Measurements from ENCODE around the gene NRTN. TPM values are rescaled to one million over a fixed set of nuclear protein-coding genes. Genes with fewer than 3 reads are reported as not detected.

Gene NRTN
- total RNA-seq, 2 experiments from 2014 or later, result 0.37 TPM; not detected in 1

- ChIA-PET POLR2A (no interaction called here), CTCF (interaction anchor here (0.5 kb wide), 1 partner anchor 100 kb away, joined by 3 read pairs; no protein-coding TSS in a partner anchor)
- Mint-ChIP-seq H3K4me3 (no peak within 1 kb of the TSS), H3K27ac (no peak within 1 kb of the TSS), H3K9me3 (no peaks in the 10 kb centered on the region), H3K4me1 (no peaks in the 10 kb centered on the region), H3K27me3 (no peaks in the 10 kb centered on the region), H3K36me3 (ENCODE audit: low read depth) (peaks cover 19% of the 10 kb centered on the region)
- DNase-seq, result no peak
These were observed 20.2 kb upstream of the NRTN start, which contains the start of gene PRR22 for GRCh38 chr19:5784581-5785147. Gene PRR22 (minus strand): TSS chr19:5784746. CDS start chr19:5784660, 86 bp downstream.

DNA sequence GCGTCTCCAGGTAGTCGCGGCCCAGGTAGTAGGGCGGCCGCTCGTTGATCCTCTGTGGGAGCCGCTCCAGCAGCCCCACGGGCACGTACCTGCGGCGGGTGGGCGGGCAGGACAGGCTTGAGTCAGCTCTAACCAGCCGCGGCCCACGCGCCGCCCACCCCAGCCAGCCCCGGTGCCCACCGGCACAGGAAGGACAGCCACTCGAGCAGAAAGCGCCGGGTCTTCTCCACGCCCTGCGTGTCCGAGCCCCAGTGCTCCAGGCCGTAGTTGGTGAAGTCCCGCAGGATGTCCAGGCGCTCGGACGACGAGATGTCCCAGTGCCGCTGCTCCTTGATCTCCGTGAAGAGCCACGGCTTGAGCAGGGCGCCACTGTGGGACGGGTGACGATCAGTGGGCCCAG lies 19.4 kb upstream of the NRTN start:
- peaks cover 26% of the 10 kb centered on the region for H3K36me3 Mint-ChIP-seq (ENCODE audit: low read depth)
- CTCF ChIA-PET, result no interaction called here
- H3K27me3 Mint-ChIP-seq, result no peaks in the 10 kb centered on the region
- no peak overlapping the region for H3K27ac Mint-ChIP-seq
- H3K4me1 Mint-ChIP-seq, result peaks cover 5% of the 10 kb centered on the region
- no peak for DNase-seq
- POLR2A ChIA-PET, result no interaction called here
- H3K4me3 Mint-ChIP-seq, result no peak overlapping the region
- no peaks in the 10 kb centered on the region for H3K9me3 Mint-ChIP-seq

DNA sequence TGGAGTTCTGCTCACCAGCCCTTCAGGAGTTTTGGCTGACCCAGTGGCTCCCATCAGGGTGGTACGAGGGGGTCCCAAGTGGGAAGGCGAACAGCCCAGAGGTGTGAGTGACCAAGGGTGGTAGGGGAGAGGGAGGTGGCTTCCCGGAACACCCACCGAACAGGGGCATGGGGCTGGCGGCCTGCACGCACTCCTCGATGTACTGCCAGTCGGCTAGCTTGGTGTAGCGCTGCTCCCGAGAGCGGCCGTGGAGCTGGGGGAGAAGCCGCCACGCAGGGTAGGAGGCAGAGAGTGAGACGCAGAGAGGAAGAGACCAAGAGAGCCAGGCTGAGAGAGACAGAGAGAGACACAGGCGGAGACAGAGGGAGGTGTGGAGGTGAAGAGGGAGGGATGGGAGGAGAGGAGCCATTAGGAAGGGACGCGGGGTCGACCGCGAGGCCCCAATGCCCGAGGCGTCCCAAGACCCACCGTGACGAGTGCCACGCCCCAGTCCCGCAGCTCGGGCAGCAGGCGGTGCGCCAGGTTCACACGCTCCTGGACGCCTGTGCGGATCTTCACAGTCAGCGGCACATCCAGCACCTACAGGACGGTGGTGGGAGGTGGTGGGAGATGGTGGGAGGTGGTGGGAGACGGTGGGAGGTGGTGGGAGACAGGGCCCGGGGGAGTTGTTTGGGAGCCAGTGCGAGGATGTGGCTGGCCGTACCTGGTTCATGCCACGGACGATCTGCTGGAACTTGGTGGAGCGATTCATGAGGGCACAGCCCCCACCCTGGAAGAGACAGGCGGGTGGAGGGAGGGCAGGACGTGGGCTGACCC lies 18.1 kb upstream of the NRTN start:
- ChIA-PET POLR2A (no interaction called here), CTCF (no interaction called here)
- Mint-ChIP-seq H3K27ac (no peak overlapping the region), H3K27me3 (no peaks in the 10 kb centered on the region), H3K36me3 (ENCODE audit: low read depth) (peaks cover 31% of the 10 kb centered on the region), H3K9me3 (no peaks in the 10 kb centered on the region), H3K4me3 (no peak overlapping the region), H3K4me1 (peaks cover 11% of the 10 kb centered on the region)
- no peak for DNase-seq

GRCh38 chr19:5787409-5788182 lies 17.3 kb upstream of the NRTN start:
- peaks cover 11% of the 10 kb centered on the region for H3K4me1 Mint-ChIP-seq
- H3K27me3 Mint-ChIP-seq, result no peaks in the 10 kb centered on the region
- peaks cover 31% of the 10 kb centered on the region for H3K36me3 Mint-ChIP-seq (ENCODE audit: low read depth)
- no peak overlapping the region for H3K4me3 Mint-ChIP-seq
- ChIA-PET CTCF (interaction anchor here (0.8 to 1.6 kb wide), 2 partner anchors 16 to 101 kb away, joined by 3 to 6 read pairs; no protein-coding TSS in a partner anchor), POLR2A (no interaction called here)
- H3K27ac Mint-ChIP-seq, result no peak overlapping the region
- DNase-seq, result no peak
- no peaks in the 10 kb centered on the region for H3K9me3 Mint-ChIP-seq

DNA sequence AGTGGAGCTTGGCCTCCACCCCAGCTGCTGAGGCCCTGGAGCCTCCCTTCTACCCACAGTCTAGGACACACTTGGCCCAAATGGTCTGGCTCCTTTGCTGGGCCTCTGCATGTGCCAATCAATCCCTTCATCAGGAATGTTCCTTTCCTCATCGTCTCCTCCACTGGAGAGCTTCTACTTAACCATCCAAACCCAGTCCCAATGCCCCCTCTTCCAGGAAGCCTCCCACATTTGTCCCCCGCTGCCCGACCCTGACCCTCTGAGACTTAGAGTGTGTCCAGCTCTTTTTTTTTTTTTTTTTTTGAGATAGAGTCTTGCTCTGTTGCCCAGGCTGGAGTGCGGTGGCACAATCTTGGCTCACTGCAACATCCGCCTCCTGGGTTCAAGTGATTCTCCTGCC lies 16.4 kb upstream of the NRTN start:
- no peaks in the 10 kb centered on the region for H3K27me3 Mint-ChIP-seq
- no peak overlapping the region for H3K27ac Mint-ChIP-seq
- CTCF ChIA-PET, result interaction anchor here (0.8 to 1.6 kb wide), 3 partner anchors 16 to 102 kb away, joined by 3 to 6 read pairs (median 3); no protein-coding TSS in a partner anchor

DNA sequence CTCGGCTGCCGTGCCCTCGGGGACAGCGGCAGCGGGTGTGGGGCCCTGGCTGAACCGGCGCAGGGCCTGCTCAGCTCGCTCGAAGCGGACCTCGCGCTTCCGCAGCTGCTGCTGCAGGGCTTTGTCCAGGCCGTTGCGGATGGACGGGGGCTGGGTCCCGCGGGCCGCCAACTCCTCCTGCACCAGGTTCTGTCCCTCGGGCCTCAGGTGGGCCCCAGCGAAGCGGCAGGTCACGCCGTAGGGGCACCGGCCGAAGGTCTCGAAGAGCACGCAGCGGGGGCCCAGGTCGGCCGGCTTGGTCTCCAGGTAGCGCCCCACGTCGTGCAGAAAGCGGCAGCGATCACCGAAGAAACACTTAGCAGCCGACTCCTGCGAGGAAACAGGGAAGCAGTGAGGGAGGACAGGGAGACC lies 15.5 kb upstream of the NRTN start:
- Mint-ChIP-seq H3K4me1 (peaks cover 11% of the 10 kb centered on the region), H3K4me3 (peak overlapping the region; percentile 100), H3K27me3 (no peaks in the 10 kb centered on the region), H3K36me3 (ENCODE audit: low read depth) (peaks cover 31% of the 10 kb centered on the region), H3K9me3 (no peaks in the 10 kb centered on the region), H3K27ac (no peak overlapping the region)
- ChIA-PET CTCF (interaction anchor here (0.5 to 7.3 kb wide), 6 partner anchors 11 to 233 kb away, joined by 3 to 74 read pairs (median 4); partner anchors contain the start of gene NRTN), POLR2A (interaction anchor here (0.6 kb wide), 1 partner anchor 692 kb away, joined by 3 read pairs; the partner anchor contains the start of gene DENND1C)
- DNase-seq, result no peak

More for the DNA sequence above, 16.4 kb upstream of the NRTN start:
- Mint-ChIP-seq H3K36me3 (ENCODE audit: low read depth) (peaks cover 31% of the 10 kb centered on the region), H3K4me3 (no peak overlapping the region), H3K9me3 (no peaks in the 10 kb centered on the region), H3K4me1 (peaks cover 11% of the 10 kb centered on the region)
- DNase-seq, result no peak
- POLR2A ChIA-PET, result no interaction called here

GRCh38 chr19:5789886-5790558 lies 14.8 kb upstream of the NRTN start:
- peaks cover 31% of the 10 kb centered on the region for H3K36me3 Mint-ChIP-seq (ENCODE audit: low read depth)

DNA sequence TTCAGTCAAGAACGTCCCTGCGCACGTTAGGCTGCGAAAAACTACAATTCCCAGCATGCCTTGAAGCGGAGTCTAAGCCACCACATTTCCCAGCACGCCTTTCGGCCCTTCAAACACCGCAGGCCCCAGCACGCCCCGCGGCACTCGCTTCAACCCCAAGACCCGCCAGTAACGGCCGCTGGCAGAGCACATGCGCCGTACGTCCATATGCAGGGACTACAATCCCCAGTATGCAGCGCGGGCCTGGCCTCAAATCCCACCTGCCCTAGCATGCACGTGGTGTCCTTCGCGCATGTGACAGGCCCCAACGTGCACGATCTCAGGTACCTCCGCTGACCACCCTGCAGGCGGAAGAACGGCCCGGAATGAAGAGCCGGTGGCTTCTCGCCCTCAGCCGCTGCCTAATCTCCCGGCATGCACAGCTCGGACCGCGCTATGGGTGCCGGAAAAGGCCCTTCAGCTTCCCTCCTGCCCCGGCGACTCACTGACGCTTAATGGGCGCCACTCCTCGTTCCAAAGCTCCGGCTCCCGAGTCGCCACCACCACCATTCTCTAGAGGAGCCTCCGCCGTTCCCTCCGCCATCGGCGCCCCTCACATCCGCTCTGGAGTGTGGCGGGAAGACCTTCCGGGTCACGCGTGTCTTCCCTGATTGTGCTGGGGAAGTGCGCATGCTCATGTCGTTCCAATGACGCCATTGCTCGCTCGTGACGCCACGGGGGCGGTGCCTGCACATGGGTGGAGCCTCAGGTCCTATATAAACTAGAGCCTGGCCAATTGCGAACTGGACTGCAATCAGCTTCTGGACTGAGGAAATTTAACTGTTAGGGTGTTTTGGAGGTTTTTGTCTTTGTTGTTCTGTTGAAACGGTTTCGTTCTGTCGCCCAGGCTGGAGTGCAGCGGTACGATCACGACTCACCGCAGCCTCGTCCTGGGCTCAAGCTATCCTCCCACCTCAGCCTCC lies 14.0 kb upstream of the NRTN start, which contains the start of gene DUS3L:
Gene DUS3L (minus strand): TSS at position 605 of the 962 bp plus-strand sequence. CDS start 22 bp downstream, at position 583.
- ChIA-PET POLR2A (no interaction called here), CTCF (interaction anchor here (0.9 to 7.3 kb wide), 3 partner anchors 9 to 101 kb away, joined by 5 to 74 read pairs (median 10); partner anchors contain the start of genes NRTN and RPL36)
- Mint-ChIP-seq H3K9me3 (no peaks in the 10 kb centered on the region), H3K4me3 (peak within 1 kb of the TSS; percentile 100), H3K4me1 (peaks cover 11% of the 10 kb centered on the region), H3K36me3 (ENCODE audit: low read depth) (peaks cover 31% of the 10 kb centered on the region), H3K27me3 (no peaks in the 10 kb centered on the region), H3K27ac (peak within 1 kb of the TSS; percentile 100)
- peak; percentile 97 for DNase-seq

More at GRCh38 chr19:5789886-5790558, 14.8 kb upstream of the NRTN start:
- Mint-ChIP-seq H3K4me3 (peak overlapping the region; percentile 100), H3K27ac (peak overlapping the region; percentile 100), H3K4me1 (peaks cover 11% of the 10 kb centered on the region), H3K9me3 (no peaks in the 10 kb centered on the region), H3K27me3 (no peaks in the 10 kb centered on the region)
- DNase-seq, result no peak
- CTCF ChIA-PET, result interaction anchor here (0.7 to 7.3 kb wide), 5 partner anchors 10 to 232 kb away, joined by 3 to 74 read pairs (median 5); partner anchors contain the start of genes NRTN and RPL36
- POLR2A ChIA-PET, result interaction anchor here (0.6 kb wide), 1 partner anchor 692 kb away, joined by 3 read pairs; the partner anchor contains the start of gene DENND1C

DNA sequence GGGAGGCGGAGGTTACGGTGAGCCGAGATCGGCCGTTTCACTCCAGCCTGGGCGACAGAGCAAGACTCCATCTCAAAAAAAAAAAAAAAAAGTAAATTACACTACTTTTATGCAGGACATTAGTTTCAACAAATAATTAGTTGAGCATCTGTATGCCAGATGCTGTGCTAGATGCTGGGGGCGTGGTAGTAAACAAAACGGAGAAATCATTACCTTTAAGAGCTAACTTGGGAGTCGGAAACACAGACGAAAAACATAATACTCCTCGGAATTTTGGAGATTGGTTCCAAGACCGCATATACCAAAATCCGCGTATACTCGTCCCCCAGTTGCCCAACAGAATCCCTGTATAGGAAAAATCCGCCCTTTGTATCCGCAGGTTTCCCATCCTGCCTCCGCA lies 12.6 kb upstream of the NRTN start:
- no peak for DNase-seq
- H3K27ac Mint-ChIP-seq, result no peak overlapping the region
- H3K36me3 Mint-ChIP-seq (ENCODE audit: low read depth), result peaks cover 23% of the 10 kb centered on the region
- no peaks in the 10 kb centered on the region for H3K9me3 Mint-ChIP-seq
- peaks cover 11% of the 10 kb centered on the region for H3K4me1 Mint-ChIP-seq
- ChIA-PET CTCF (interaction anchor here (0.7 to 7.3 kb wide), 3 partner anchors 11 to 103 kb away, joined by 4 to 74 read pairs (median 10); partner anchors contain the start of genes NRTN and RPL36), POLR2A (no interaction called here)
- no peaks in the 10 kb centered on the region for H3K27me3 Mint-ChIP-seq
- H3K4me3 Mint-ChIP-seq, result no peak overlapping the region

GRCh38 chr19:5793188-5793587 lies 11.7 kb upstream of the NRTN start:
- Mint-ChIP-seq H3K27me3 (no peaks in the 10 kb centered on the region), H3K4me1 (peaks cover 11% of the 10 kb centered on the region), H3K36me3 (ENCODE audit: low read depth) (peaks cover 20% of the 10 kb centered on the region), H3K9me3 (no peaks in the 10 kb centered on the region), H3K27ac (no peak overlapping the region), H3K4me3 (no peak overlapping the region)
- ChIA-PET POLR2A (no interaction called here), CTCF (interaction anchor here (0.6 to 7.3 kb wide), 4 partner anchors 10 to 891 kb away, joined by 3 to 74 read pairs (median 4); partner anchors contain the start of genes ARRDC5 and NRTN)
- DNase-seq, result no peak

DNA sequence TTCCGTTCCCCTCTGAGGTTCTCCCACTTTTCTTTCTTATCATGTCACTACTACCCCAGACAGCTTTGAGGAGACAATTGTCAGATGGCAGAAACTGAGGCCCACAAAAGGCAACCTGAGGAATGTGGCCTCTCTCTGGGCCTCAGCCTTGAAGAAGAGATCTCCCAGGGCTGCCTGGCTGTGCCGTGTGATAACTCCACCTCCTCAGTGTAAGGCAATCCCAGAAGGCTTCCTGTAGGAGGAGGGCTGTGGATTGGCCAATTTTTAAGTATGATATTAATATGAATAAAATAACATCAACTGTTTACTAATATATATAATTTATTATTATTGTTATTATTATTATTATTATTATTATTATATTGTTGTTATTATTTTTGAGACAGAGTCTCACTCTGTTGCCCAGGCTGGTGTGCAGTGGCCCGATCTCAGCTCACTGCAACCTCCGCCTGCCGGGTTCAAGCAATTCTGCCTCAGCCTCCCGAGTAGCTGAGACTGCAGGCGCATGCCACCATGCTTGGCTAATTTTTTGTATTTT lies 9.4 kb upstream of the NRTN start:
- peaks cover 10% of the 10 kb centered on the region for H3K27me3 Mint-ChIP-seq
- peaks cover 10% of the 10 kb centered on the region for H3K4me1 Mint-ChIP-seq
- ChIA-PET POLR2A (interaction anchor here (1.2 kb wide), 1 partner anchor 106 kb away, joined by 4 read pairs; no protein-coding TSS in a partner anchor), CTCF (interaction anchor here (7.3 kb wide), 1 partner anchor 8 kb away, joined by 74 read pairs; the partner anchor contains the start of gene NRTN)
- H3K9me3 Mint-ChIP-seq, result no peaks in the 10 kb centered on the region
- no peak for DNase-seq
- H3K27ac Mint-ChIP-seq, result no peak overlapping the region
- H3K4me3 Mint-ChIP-seq, result no peak overlapping the region
- peaks cover 5% of the 10 kb centered on the region for H3K36me3 Mint-ChIP-seq (ENCODE audit: low read depth)
